ENCODE measurements around the gene DMPK. TPM values are rescaled to one million over a fixed set of nuclear protein-coding genes. Genes with fewer than 3 reads are reported as not detected.

DMPK gene
- total RNA-seq, 1 donor from 2014 or later, result 284 TPM

DNA sequence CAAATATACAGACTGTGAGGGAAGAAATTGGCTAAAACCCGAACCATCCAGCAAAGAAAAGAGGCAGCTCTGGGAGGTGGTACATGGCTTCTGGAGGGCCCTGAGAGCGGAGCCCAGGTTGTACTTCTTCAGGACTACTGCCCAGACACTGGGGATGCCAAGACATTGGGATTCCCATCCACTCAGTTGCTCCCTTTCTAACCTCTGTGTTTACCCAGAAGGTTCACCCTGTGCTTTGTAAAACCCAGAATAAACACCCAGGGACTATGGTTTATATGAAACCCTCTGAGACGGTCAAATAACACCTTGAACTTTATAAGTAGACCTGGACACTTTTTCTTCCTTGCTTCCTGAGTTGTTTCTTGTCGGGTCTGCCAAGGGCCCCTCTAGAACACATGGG lies 39.3 kb downstream of the DMPK start:
- intact Hi-C loops (cut with micrococcal nuclease), result no loop called here
- TF ChIP-seq, protein P1, sequence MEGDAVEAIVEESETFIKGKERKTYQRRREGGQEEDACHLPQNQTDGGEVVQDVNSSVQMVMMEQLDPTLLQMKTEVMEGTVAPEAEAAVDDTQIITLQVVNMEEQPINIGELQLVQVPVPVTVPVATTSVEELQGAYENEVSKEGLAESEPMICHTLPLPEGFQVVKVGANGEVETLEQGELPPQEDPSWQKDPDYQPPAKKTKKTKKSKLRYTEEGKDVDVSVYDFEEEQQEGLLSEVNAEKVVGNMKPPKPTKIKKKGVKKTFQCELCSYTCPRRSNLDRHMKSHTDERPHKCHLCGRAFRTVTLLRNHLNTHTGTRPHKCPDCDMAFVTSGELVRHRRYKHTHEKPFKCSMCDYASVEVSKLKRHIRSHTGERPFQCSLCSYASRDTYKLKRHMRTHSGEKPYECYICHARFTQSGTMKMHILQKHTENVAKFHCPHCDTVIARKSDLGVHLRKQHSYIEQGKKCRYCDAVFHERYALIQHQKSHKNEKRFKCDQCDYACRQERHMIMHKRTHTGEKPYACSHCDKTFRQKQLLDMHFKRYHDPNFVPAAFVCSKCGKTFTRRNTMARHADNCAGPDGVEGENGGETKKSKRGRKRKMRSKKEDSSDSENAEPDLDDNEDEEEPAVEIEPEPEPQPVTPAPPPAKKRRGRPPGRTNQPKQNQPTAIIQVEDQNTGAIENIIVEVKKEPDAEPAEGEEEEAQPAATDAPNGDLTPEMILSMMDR (IDR thresholded peaks at IDR 0.05; ENCODE audit: borderline replicate concordance), result no peak
- H3K27ac ChIP-seq (replicated peaks), result no peak overlapping the region
- H3K9me3 ChIP-seq (replicated peaks), result no peaks in the 10 kb centered on the region
- H3K36me3 ChIP-seq, result no peaks in the 10 kb centered on the region
- no peak overlapping the region for H3K4me3 ChIP-seq
- no peaks in the 10 kb centered on the region for H3K27me3 ChIP-seq (ENCODE audit: low read depth)
- H3K4me1 ChIP-seq, result no peaks in the 10 kb centered on the region
- DNase-seq, result no peak

DNA sequence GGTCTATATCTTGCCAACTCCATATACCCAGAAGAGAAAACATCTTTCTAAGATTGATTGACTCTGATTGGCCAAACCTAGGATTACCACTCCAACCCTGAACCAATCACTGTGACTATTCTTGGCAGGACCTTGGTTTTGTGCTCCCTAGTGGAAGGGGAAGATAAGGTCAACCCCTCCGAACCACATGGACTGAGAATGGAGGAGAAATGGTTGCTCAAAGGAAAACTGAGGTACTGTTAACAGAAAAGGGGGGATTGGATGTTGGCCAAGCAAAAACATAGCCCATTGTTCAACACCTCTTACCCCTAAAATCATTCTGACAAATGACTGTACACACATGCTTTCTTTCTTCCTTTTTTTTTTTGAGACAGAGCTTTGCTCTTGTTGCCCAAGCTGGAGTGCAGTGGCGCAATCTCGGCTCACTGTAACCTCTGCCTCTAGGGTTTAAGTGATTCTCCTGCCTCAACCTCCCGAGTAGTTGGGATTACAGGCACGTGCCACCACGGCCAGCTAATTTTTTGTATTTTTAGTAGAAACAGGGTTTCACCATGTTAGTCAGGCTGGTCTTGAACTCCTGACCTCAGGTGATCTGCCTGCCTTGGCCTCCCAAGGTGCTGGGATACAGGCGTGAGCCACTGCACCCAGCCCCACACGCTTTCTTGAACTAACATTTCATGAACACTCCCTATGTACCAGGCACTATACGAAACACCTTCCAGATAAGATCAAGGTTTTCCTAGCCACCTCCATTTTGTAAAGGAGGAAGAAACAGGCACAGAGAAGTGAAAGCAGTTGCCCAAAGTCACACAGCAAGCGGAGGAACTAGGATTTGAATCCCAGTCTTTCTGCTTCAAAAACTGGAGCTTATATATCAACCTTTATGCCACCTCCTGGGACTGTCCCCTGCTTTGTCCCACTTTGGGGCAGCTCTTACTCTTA lies 42.5 kb downstream of the DMPK start:
- TF ChIP-seq, protein P1 (IDR thresholded peaks at IDR 0.05; ENCODE audit: borderline replicate concordance), result no peak
- Histone ChIP-seq H3K4me1 (no peaks in the 10 kb centered on the region), H3K27ac (replicated peaks) (no peak overlapping the region), H3K9me3 (replicated peaks) (no peaks in the 10 kb centered on the region), H3K36me3 (no peaks in the 10 kb centered on the region), H3K4me3 (no peak overlapping the region), H3K27me3 (ENCODE audit: low read depth) (no peaks in the 10 kb centered on the region)
- no peak for DNase-seq
- intact Hi-C loops (cut with micrococcal nuclease), result no loop called here

DNA sequence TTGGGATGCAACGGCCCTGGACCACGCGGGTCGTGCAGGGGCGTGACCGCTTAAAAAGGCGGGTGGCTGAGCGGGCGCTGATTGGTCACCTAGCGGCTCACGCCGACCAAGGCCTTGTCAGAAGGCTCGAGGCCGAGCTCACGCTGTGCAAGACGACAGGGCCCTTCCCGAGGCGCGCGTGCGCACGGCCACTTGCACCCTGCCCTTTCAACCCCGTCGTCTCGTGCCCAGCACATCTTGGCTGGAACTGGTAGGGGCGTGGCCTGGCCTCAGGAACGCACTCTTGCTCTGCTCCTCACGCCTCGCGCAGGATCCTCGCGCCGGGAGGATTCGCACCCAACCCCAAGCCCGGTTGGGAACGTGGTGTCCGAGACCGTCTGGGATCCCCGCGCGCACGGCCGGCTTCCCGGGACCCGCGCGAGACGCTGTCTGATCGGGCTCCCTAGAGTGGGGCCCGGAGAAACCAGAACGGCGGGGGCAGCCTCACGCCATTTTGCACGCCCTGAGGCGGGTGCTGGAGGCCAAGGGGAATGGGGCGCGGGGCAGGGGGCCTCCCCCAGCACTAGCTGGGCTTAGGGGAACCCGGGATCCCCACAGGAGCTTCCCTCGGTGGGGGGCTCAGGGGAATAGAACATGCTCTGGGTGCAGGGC lies 49.0 kb downstream of the DMPK start, which contains the start of gene MEIOSIN:
MEIOSIN (plus strand) TSS at position 280 of the 651 bp plus-strand sequence. CDS start 1,938 bp downstream, outside the sequence.
- H3K4me3 ChIP-seq, result no peak within 1 kb of the TSS
- no peak for DNase-seq
- intact Hi-C loops (cut with micrococcal nuclease), result no loop called here
- H3K27ac ChIP-seq (replicated peaks), result no peak within 1 kb of the TSS
- no peaks in the 10 kb centered on the region for H3K27me3 ChIP-seq (ENCODE audit: low read depth)
- TF ChIP-seq, protein P1 (IDR thresholded peaks at IDR 0.05; ENCODE audit: borderline replicate concordance), result no peak
- H3K4me1 ChIP-seq, result peaks cover 27% of the 10 kb centered on the region
- H3K9me3 ChIP-seq (replicated peaks), result no peaks in the 10 kb centered on the region
- no peaks in the 10 kb centered on the region for H3K36me3 ChIP-seq

DNA sequence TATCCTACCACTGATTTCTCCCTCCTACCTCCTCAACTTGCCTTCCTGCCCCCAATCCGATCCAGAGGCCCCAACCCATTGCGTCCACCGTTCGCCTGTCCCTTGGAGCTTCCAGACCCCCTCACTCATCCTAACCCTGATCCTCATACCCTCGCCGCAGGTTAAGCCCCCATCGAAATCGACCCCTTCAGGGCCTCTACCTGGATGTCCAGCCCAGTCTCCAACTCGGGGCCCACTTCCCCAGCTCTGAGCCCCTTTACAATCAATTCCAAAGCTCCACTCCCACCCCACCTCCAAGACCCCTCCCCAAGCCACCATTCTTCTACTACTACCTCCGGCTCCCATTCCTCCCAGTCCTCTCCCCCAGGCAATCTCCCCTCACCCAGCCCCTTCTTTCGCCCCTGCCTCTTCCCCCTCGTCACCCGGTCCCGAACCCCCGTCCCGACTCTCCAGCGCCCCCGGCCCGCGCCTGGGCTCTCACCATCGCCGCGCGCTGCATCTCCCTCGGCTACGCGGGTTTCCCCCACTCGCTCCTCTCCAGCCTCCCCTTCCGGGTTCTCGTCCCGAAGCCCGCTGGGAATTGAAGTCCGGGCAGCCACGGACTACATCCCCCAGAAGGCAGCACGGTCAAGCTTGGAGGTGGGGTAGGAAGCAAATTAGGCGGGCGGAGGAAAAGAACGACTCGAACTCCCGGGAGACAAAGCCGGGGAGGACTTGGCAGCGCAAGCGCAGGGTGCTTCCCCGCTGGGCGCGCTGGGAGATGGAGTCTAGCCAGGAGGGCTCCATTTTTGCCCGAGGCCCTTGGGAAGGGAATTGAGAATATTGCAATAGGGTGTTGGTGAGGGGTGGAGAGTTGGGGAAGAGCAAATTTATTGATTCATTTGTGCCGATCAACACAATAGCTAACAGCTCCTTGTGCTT lies 51.7 kb downstream of the DMPK start, which contains the start of gene FBXO46:
FBXO46 (minus strand) TSS at position 529 of the 921 bp plus-strand sequence. CDS start 17,401 bp downstream, outside the sequence.
- TF ChIP-seq, protein P1 (IDR thresholded peaks at IDR 0.05; ENCODE audit: borderline replicate concordance), result no peak
- intact Hi-C loops (cut with micrococcal nuclease), result no loop called here
- H3K9me3 ChIP-seq (replicated peaks), result no peaks in the 10 kb centered on the region
- no peaks in the 10 kb centered on the region for H3K36me3 ChIP-seq
- peak within 1 kb of the TSS; percentile 87 for H3K4me3 ChIP-seq
- no peaks in the 10 kb centered on the region for H3K27me3 ChIP-seq (ENCODE audit: low read depth)
- peaks cover 27% of the 10 kb centered on the region for H3K4me1 ChIP-seq
- peak; percentile 96 for DNase-seq
- H3K27ac ChIP-seq (replicated peaks), result peak within 1 kb of the TSS; percentile 76
